Panc1 (cell line): ENCODE data around the gene USP48.

ENCODE experiments used
- SIN3A ChIP-seq: IDR thresholded peaks from 2 replicates; pipeline ENCODE4 v1.6.1; 2012; ENCODE audit warnings: low read depth, mild to moderate bottlenecking, low read length, moderate library complexity, borderline replicate concordance; ENCODE audit not compliant: insufficient read depth
- TF ChIP-seq, protein P1 (sequence below), 2 experiments: IDR thresholded peaks; 2 replicates each; pipeline ENCODE4 v1.6.1; 2011 to 2012; ENCODE audit warnings: low read depth in 2 of 2, control low read depth in 1 of 2, low read length in 1 of 2, mild to moderate bottlenecking in 1 of 2, moderate library complexity in 1 of 2; ENCODE audit not compliant: insufficient read depth in 1 of 2

GRCh38 chr1:21750841-21751240 lies 32.1 kb downstream of the USP48 start:
- TF ChIP-seq, protein P1, sequence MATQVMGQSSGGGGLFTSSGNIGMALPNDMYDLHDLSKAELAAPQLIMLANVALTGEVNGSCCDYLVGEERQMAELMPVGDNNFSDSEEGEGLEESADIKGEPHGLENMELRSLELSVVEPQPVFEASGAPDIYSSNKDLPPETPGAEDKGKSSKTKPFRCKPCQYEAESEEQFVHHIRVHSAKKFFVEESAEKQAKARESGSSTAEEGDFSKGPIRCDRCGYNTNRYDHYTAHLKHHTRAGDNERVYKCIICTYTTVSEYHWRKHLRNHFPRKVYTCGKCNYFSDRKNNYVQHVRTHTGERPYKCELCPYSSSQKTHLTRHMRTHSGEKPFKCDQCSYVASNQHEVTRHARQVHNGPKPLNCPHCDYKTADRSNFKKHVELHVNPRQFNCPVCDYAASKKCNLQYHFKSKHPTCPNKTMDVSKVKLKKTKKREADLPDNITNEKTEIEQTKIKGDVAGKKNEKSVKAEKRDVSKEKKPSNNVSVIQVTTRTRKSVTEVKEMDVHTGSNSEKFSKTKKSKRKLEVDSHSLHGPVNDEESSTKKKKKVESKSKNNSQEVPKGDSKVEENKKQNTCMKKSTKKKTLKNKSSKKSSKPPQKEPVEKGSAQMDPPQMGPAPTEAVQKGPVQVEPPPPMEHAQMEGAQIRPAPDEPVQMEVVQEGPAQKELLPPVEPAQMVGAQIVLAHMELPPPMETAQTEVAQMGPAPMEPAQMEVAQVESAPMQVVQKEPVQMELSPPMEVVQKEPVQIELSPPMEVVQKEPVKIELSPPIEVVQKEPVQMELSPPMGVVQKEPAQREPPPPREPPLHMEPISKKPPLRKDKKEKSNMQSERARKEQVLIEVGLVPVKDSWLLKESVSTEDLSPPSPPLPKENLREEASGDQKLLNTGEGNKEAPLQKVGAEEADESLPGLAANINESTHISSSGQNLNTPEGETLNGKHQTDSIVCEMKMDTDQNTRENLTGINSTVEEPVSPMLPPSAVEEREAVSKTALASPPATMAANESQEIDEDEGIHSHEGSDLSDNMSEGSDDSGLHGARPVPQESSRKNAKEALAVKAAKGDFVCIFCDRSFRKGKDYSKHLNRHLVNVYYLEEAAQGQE (IDR thresholded peaks at IDR 0.05; ENCODE audit: insufficient read depth in 1 of 2, low read depth in 2 of 2, low read length in 1 of 2): no peak
- no peak for TF ChIP-seq SIN3A
